ENCODE results near the gene KLF2.

DNA sequence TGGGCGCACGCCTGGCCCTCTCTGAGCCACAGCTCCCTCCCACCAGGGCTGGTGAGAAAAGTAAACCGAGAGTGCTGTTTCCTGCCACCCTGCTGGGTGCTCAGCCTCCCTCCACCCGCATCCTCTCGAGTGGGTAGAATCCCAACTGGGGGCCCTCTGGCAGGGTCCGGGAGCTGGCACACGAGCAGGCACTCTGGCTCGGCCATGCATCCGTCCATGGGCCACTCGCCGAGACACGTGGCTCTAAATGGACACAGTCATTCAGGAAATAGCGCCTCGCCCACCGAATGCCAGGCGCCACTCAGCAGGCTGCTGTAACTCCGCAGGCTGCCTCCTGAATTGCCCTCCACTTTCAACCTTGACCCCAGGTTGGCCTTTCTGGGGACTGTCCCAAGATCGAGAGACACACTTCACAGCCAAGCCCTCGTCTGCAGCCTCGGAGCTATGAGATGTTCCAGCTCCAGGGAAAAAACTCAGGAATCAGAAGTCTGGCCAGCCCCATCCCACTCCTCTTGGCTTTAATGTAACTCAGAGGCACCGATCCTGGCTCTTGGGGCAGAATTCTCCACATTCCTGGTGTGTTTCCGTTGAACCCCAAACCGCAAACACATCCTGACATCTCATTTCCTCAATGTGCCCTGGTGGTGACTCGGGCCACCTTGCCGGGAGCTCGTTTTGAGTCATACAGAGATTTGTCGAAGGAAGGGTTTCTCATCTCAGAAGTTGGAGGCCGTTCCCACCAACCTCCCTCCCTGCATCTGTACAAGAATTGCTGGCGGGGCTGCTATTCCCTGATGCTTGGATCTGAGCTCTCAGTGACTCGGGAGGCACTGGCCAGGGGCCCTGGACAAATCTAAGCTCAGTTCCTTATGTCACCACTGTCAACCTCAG lies 14.1 kb downstream of the KLF2 start:
- no peak for TF ChIP-seq EZH2 (IDR thresholded peaks at IDR 0.05; ENCODE audit: borderline replicate concordance, low read length)
- TF ChIP-seq, protein P1, sequence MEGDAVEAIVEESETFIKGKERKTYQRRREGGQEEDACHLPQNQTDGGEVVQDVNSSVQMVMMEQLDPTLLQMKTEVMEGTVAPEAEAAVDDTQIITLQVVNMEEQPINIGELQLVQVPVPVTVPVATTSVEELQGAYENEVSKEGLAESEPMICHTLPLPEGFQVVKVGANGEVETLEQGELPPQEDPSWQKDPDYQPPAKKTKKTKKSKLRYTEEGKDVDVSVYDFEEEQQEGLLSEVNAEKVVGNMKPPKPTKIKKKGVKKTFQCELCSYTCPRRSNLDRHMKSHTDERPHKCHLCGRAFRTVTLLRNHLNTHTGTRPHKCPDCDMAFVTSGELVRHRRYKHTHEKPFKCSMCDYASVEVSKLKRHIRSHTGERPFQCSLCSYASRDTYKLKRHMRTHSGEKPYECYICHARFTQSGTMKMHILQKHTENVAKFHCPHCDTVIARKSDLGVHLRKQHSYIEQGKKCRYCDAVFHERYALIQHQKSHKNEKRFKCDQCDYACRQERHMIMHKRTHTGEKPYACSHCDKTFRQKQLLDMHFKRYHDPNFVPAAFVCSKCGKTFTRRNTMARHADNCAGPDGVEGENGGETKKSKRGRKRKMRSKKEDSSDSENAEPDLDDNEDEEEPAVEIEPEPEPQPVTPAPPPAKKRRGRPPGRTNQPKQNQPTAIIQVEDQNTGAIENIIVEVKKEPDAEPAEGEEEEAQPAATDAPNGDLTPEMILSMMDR (IDR thresholded peaks at IDR 0.05; ENCODE audit: low read length): no peak

All from OCI-LY1 (cell line).